Body of pancreas (tissue), 4 donors: Measurements from ENCODE around the gene ROBO1.

ENCODE experiments used
- POLR2A ChIP-seq, 3 donors: fragments of 450-650 bp; IDR thresholded peaks; one replicate each; pipeline ENCODE4 v1.6.1; 2016; ENCODE audit warnings: antibody characterized with exemption in 3 of 3, mild to moderate bottlenecking in 2 of 3
- TF ChIP-seq, protein P1 (sequence below), 7 experiments: fragments of 450-650 bp in 4 of 7; fragments of 200-600 bp in 3 of 7; sonication (generic) in 3 of 7; IDR thresholded peaks; one replicate each; pipeline ENCODE4 v1.5.1; 2016 to 2019; ENCODE audit warnings: antibody characterized with exemption in 7 of 7

DNA sequence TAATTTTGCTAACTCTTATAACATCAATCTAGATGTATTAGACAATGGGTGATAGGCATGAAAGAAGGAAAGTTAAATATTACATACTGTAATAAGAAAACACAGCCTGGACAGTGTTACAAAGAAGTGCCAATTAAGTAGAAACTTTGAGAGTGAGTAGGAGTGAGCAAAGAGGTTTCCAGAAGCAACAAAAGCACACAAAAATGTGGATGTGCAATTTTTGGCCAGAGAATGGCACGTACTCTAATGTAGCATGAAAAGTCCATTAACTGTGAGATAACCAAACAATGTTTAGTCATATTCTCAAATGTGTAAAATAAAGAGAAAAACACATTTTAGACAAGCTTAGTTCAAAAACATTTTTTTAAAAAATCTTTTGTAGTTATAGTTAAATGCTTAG is 567.3 kb downstream of the ROBO1 start:
- TF ChIP-seq POLR2A (IDR thresholded peaks at IDR 0.05): no peak
- TF ChIP-seq, protein P1, sequence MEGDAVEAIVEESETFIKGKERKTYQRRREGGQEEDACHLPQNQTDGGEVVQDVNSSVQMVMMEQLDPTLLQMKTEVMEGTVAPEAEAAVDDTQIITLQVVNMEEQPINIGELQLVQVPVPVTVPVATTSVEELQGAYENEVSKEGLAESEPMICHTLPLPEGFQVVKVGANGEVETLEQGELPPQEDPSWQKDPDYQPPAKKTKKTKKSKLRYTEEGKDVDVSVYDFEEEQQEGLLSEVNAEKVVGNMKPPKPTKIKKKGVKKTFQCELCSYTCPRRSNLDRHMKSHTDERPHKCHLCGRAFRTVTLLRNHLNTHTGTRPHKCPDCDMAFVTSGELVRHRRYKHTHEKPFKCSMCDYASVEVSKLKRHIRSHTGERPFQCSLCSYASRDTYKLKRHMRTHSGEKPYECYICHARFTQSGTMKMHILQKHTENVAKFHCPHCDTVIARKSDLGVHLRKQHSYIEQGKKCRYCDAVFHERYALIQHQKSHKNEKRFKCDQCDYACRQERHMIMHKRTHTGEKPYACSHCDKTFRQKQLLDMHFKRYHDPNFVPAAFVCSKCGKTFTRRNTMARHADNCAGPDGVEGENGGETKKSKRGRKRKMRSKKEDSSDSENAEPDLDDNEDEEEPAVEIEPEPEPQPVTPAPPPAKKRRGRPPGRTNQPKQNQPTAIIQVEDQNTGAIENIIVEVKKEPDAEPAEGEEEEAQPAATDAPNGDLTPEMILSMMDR (IDR thresholded peaks at IDR 0.05): no peak
